Measurements from ENCODE around the gene SH3RF1. TPM values are rescaled to one million over a fixed set of nuclear protein-coding genes. Genes with fewer than 3 reads are reported as not detected.

The SH3RF1 gene
- total RNA-seq, 3 donors from 2014 or later = 45.3 to 82.3 (median 65.5) TPM

GRCh38 chr4:169236873-169237626, 33.7 kb downstream of the SH3RF1 start:
- no peak for DNase-seq
- intact Hi-C loops (cut with DNase I, micrococcal nuclease) = no loop called here
- H3K4me1 ChIP-seq (ENCODE audit: low read depth) = no peaks in the 10 kb centered on the region
- TF ChIP-seq CTCF (IDR thresholded peaks at IDR 0.05) = no peak
- ATAC-seq = no peak
- H3K9me3 ChIP-seq = no peaks in the 10 kb centered on the region
- no peak overlapping the region for H3K4me3 ChIP-seq
- H3K36me3 ChIP-seq (ENCODE audit: low read depth) = no peaks in the 10 kb centered on the region

- intact Hi-C loops (cut with DNase I, micrococcal nuclease) = no loop called here
- no peak for DNase-seq
- no peak overlapping the region for H3K4me3 ChIP-seq
- no peak for ATAC-seq
- H3K9me3 ChIP-seq = no peaks in the 10 kb centered on the region
- H3K36me3 ChIP-seq (ENCODE audit: low read depth) = no peaks in the 10 kb centered on the region
- no peak for TF ChIP-seq CTCF (IDR thresholded peaks at IDR 0.05)
- no peaks in the 10 kb centered on the region for H3K4me1 ChIP-seq (ENCODE audit: low read depth)
These were observed 34.7 kb downstream of the SH3RF1 start for GRCh38 chr4:169236078-169236477.

DNA sequence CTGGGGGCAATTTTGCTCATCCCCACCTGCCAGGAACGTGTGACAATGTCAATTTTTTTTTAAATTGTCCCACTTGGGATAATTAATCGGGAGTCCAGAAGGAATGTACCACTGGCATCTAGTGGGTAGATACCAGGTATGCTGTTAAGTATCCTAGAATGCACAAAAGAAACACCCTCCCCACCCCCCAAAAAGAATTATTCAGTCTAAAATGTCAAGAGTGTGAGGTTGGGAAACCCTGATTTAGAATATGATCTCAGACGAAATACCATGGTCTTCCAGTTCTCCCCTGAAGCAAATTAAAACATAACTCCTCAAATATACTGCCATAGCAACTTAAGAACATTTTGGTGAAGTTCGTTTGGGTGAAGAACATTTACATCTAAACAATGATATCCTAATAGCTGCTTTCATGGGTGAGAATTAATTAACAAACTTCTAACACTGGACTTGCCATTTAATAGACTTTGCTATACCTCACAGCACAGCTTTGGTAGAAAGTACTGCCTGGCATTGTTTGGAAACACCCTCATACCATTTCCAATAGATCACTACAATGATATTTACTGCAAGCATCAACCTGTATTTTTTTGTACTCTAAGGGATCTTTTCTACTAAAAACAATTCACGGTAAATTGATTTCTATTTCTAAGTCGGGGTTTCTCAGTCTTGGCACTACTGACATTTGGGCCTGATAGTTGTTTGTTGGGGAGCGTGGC, 36.5 kb downstream of the SH3RF1 start:
- ATAC-seq = no peak
- intact Hi-C loops (cut with DNase I, micrococcal nuclease) = no loop called here
- Histone ChIP-seq H3K9me3 (no peaks in the 10 kb centered on the region), H3K4me3 (no peak overlapping the region), H3K36me3 (ENCODE audit: low read depth) (no peaks in the 10 kb centered on the region), H3K4me1 (ENCODE audit: low read depth) (no peaks in the 10 kb centered on the region)
- TF ChIP-seq CTCF (IDR thresholded peaks at IDR 0.05) = no peak
- DNase-seq = no peak

- ATAC-seq = no peak
- no peak for TF ChIP-seq CTCF (IDR thresholded peaks at IDR 0.05)
- no peak overlapping the region for H3K4me3 ChIP-seq
- no peak for DNase-seq
- intact Hi-C loops (cut with DNase I, micrococcal nuclease) = no loop called here
- no peaks in the 10 kb centered on the region for H3K9me3 ChIP-seq
- no peaks in the 10 kb centered on the region for H3K4me1 ChIP-seq (ENCODE audit: low read depth)
- no peaks in the 10 kb centered on the region for H3K36me3 ChIP-seq (ENCODE audit: low read depth)
These were observed 37.1 kb downstream of the SH3RF1 start for GRCh38 chr4:169233691-169234090.

GRCh38 chr4:169231647-169232262, 39.0 kb downstream of the SH3RF1 start:
- no peak for DNase-seq
- no peaks in the 10 kb centered on the region for H3K4me1 ChIP-seq (ENCODE audit: low read depth)
- H3K4me3 ChIP-seq = no peak overlapping the region
- intact Hi-C loops (cut with DNase I, micrococcal nuclease) = no loop called here
- no peak for TF ChIP-seq CTCF (IDR thresholded peaks at IDR 0.05)
- ATAC-seq = no peak
- H3K36me3 ChIP-seq (ENCODE audit: low read depth) = no peaks in the 10 kb centered on the region
- no peaks in the 10 kb centered on the region for H3K9me3 ChIP-seq
